HG02970 (cell line): ENCODE results near the gene RSAD1.

Experiments used
- ATAC-seq: cut with Tn5 transposase; IDR thresholded peaks from one replicate; pipeline ENCODE4 v1.9.1; 2021; ENCODE audit warnings: mild to moderate bottlenecking, moderate library complexity, moderate number of reproducible peaks; ENCODE audit not compliant: unreplicated experiment, low FRiP score

Gene RSAD1

DNA sequence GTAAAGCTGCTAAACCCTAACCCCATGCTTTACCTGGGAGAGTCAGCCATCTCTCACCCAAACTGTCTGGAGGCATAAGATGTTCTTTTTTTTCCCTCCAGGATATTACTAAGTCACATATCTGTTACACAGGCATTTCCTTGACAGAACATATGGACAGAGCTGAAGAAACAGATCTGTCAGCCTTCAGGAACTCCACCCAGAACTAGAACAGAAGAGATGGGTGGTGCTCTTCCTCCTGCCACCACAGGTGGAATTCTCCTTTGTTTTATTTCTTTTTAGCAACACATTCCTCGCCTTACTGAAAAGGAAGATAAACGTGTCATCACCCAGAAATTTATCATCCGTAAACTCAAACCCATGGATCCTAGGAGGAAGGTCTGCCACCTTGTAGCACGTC lies 38.4 kb downstream of the RSAD1 start:
- no peak for ATAC-seq

DNA sequence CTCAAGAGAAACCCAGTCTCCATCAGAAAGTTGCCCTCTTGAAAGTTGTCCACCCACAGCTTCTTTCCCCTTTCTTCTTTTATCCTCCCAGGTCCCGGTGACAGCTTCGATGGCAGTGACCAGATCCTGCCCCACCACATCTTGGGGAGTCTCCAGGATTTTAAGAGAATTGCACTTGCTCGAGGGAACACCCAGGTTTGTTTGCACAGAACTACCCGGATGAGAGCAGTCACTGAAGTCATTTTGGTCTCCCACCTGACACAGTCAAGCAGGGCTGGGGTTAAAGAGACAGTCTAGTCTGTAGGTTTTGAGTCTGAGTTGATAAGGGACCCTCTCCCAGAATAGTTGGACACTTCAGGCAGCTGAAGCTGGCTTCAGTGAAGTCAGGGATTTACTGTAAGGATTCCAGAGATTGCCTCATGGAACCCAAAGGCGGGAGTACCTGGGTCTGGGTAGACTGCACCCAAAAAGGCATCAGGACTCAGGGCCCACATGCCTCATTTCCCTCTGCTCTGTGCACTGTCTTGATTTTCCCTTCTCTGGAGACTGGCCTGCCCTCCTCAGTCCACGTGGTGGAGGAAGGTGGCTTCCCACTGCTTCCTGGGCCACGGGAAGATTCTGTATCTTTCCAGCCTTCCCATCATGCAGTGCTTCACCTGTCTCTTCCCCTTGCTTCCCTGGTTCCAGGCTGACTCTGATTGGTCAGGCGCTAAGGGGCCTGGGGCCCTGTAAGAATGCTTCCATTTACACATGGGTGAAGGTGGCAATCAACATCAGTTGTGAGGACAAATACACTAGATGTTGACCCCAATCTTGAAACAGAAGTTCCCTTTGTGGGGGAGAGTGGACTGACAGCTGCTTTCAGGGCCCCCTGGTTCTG lies 39.1 kb downstream of the RSAD1 start:
- no peak for ATAC-seq

DNA sequence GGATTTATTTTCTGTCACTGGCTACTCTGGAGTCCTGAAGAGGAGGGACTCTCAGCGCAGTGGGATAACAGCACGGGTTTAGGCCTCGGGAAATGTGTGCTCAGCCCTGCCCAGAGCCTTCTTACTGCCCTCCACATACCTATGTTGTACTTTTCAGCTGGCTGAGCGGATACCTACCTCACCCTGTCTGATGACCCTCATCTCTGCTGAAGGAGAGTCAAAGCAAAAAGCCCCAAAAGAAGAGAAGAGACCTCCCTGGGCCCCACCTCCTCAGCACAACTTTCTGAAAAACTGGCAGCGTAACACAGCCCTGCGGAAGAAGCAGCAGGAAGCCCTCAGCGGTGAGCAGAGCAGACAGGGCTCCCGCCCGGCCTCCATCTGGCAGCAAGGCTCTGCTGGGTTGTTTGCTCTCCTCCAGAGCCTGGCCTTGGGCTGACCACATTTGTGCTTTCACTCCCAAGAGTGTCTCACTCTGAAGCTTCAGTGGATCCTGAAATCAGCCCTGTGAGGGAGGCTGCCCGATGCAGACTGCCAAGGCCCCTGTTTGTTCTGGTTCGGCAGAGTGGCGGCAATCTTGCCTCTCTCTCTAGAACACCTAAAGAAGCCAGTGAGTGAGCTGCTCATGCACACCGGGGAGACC lies 39.8 kb downstream of the RSAD1 start:
- ATAC-seq = no peak

DNA sequence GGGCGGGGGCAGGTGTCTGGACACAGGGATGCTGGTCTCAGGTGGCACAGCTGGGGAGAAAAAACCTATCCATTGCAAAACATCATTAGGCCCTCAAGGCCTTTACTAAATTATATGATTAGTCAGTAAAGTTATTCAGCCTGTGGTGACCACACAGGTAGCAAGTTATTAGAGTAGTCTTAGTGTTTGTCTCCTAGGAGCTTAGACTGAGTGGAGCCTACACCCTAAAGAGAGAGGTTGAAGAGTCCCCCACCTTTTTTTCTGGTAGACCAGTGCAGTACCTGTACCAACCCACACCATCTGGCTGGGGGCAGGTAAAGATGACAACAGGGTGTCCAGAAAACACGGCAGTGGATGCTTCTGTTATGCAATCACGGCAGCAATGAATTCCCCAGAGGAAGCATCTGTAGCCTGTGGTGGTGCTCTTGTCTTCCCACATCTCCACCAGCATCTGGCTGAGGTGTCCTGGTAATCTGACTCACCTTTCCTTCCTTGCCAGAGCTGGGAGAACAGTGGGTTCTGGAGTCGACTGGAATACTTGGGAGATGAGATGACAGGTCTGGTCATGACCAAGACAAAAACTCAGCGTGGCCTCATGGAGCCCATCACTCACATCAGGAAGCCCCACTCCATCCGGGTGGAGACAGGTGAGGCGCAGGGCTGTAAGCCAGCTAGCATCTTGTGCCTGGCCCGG lies 40.6 kb downstream of the RSAD1 start:
- no peak for ATAC-seq

- ATAC-seq = no peak
Observed at GRCh38 chr17:50520483-50520882, 41.8 kb downstream of the RSAD1 start.

DNA sequence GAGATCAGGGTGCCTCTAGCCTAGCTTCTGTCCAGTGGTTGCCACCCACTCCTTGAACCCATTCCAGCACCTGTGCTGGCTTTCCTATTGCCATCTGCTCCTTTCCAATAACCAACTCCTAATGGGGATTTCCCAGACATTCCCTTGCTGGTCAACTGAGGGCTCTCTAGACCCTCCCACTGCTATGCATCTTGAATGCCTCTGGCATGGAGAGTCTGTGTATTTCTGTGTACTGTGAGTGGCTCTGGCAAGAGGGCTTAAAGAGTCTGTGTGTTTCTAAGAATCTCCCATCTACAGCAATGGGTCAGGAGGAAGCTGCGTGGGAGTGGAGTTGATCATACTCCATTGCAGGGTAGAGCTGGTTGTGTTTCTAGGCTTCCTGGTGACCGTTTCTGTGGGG lies 42.9 kb downstream of the RSAD1 start:
- ATAC-seq = no peak

- ATAC-seq = no peak
Observed at GRCh38 chr17:50522766-50523165, 44.1 kb downstream of the RSAD1 start.

DNA sequence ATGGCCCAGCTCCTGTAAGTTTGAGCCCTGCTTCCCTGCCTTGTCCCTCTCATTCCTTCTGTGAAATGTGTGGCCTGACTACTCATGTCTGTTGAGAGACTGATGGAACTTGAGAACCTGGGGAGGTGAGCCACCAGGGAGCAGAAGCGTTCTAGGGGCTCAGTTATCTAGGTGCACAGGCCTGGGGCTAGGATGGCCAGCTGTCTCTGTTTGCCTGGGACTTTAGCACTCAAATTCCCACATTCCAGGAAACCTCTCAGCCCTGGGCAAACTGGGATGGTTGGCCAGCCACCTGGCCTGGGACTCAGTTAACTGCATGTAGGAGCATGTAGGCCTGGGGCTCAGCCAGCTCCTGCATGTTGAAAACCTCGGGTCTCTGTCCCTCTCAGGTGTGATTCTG lies 44.5 kb downstream of the RSAD1 start:
- no peak for ATAC-seq

DNA sequence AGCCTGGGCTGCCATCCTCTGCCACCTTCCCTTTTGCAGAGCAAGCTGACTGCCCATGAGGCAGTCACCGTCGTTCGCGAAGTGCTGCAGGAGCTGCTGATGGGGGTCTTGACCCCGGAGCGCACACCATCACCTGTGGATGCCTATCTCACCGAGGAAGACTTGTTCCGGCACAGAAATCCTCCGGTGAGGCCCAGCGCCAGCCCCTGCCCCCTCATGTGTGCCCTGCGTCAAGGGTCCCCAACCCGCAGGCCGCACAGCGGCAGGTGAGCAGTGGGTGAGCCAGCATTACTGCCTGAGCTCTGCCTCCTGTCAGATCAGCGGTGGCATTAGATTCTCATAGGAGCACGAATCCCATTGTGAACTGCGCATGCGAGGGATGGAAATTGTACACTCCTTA lies 46.2 kb downstream of the RSAD1 start:
- no peak for ATAC-seq

- no peak for ATAC-seq
Observed at GRCh38 chr17:50527155-50527762, 48.6 kb downstream of the RSAD1 start.

- no peak for ATAC-seq
Observed at GRCh38 chr17:50527949-50528474, 49.4 kb downstream of the RSAD1 start.

- ATAC-seq = no peak
Observed at GRCh38 chr17:50529849-50530248, 51.2 kb downstream of the RSAD1 start.

DNA sequence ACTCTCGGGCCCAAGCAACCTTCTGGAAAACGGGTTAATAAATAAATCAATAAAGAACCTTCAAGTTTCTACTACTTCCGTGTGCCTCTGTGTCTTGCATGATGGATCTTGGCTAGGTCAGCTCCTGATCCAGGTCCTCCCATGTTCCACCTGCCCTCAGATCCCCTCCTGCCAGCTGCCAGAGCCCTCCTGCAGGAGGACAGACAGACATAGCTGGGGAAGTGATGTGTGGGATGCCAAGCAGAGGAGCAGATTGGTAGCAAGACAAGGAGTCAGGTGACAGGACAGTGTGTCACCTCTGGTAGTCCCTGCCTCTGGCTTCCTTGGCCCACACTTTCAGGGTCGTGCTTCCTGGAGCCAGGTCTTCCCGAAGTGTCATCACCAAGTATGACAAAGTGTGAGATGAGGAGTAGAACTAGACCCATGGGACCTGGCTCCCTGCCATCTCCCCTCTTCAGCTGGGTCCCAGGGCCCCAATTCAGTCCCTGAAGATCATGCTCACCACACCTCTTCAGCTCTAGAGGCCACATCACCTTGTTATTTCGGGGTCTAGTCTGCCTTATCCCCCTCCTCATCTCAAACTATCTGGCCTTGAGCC lies 52.9 kb downstream of the RSAD1 start:
- ATAC-seq = no peak

DNA sequence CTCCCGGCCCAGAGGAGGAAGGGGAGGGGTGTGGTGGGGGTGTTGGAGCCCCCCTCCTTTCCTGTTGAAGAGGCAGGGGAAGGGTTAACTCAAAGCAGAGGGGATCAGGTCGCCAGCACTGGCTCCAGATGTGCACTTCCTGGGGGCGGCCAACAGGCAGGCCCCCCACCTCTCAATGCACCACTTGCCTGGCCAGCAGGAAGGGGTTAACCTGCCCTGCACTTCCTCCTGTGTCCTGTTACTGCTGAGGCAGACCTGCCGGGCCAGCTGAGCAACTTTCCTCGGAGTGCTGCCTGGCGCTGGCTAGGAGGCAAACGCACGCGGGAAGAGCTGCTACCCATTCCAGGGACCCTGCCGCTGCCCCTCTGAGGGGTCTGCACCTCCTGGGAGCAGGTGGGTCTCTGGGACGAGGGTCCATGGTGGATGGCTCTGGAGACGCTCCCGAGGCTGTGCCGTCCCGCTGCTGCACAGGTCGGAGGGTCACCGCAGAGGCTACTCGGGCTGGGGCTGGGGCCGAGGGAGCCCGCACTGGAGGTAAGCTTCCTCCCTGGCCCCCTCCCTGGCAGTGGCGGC lies 53.9 kb downstream of the RSAD1 start, which contains the start of gene EPN3:
Gene EPN3, plus strand, starts transcription at position 284 of the 573 bp plus-strand sequence. CDS start 3,822 bp downstream, outside the sequence.
- no peak for ATAC-seq

DNA sequence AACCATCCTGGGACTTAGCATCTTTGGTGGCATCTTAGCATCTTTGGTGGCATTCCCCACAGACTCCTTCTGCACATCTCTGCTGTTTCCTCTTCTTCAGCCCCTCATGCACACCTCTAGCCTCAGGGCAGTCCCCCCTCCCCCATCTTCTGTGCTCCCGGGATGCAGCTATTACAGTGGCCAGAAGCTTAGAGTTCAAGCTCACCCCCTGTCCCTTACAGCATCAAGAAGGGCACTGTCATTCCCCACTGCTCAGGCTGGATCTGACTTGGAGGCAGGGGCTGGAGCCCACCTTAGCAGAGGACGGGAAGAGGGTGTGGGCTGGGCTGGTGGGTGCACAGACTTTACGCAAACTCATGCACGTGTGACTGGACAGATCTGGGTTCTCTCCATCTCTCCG lies 54.5 kb downstream of the RSAD1 start:
- no peak for ATAC-seq

DNA sequence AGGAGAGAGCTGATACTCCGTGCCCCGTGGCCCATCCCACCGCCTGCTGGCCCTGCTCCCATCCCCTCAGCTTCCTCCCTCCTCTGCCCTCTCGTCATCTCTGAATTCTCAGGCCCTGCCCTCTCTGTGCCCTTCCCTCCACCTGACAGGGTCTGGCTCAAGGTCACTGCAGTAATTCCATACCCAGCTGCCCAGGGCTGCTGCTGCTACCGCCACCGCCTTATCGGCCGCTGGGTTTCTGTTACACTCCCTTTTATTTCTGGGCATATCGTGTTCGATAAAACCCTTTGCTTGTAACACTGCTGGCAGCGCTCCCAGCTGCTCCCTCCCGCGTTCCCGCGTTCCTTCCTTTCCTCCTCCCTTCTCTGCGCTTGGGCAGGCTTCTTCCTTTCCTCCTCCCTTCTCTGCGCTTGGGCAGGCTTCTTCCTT lies 55.1 kb downstream of the RSAD1 start:
- ATAC-seq = no peak

- ATAC-seq = no peak
Observed at GRCh38 chr17:50534222-50534978, 55.7 kb downstream of the RSAD1 start.

GRCh38 chr17:50534979-50535326 lies 56.3 kb downstream of the RSAD1 start:
- ATAC-seq = no peak

DNA sequence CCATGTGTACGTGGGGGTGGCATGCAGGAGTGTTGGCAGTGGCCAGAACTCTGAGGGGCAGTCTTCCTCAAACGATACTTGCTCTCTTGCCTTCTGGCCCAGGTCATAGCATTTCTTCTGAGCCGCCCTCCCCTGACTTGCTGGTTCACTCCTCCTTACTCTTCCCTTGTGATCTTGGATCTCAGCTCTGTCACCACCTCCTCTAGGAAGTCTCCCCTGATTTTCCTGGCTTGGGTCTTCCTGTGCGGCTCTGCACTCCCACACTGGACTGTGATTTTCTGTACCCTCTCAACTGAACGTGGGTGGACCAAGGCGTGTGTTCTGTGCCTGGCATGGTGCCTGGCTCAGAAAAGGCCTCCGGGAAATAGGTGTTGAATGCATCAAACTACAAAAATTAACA lies 56.7 kb downstream of the RSAD1 start:
- ATAC-seq = no peak
